Natural killer cell (primary cell): ENCODE measurements around the gene FER. TPM values are rescaled to one million over a fixed set of nuclear protein-coding genes. Genes with fewer than 3 reads are reported as not detected.

Experiments
- ATAC-seq, 3 donors: fragments of 150-1000 bp in 2 of 3; fragments of 200-7000 bp in 1 of 3; cut with Tn5 transposase; 1 replicate in 1 of 3; 2 replicates in 2 of 3; pipeline ENCODE4 v1.10.0; 2021; ENCODE audit warnings: mild to moderate bottlenecking in 2 of 3, moderate library complexity in 2 of 3
- DNase-seq, 2 donors: peaks; one replicate each; pipeline versions ENCODE4 v3.0.0 to v3.0.0-alpha.2; 2013 to 2021; ENCODE audit warnings: mixed read lengths in 1 of 2
- H3K27ac ChIP-seq: one replicate; pipeline ENCODE4 v1.5.1; 2013; ENCODE audit warnings: mild to moderate bottlenecking, low read length
- H3K27me3 ChIP-seq: one replicate; pipeline ENCODE4 v1.6.1; 2013; ENCODE audit warnings: low read length; ENCODE audit not compliant: control insufficient read depth, insufficient read depth
- H3K36me3 ChIP-seq: one replicate; pipeline ENCODE4 v1.6.1; 2013; ENCODE audit warnings: low read length; ENCODE audit not compliant: control insufficient read depth, insufficient read depth
- H3K4me1 ChIP-seq: one replicate; pipeline ENCODE4 v1.6.1; 2013; ENCODE audit warnings: low read length; ENCODE audit not compliant: control insufficient read depth, insufficient read depth
- H3K4me3 ChIP-seq: one replicate; pipeline ENCODE4 v1.5.1; 2013; ENCODE audit warnings: low read length
- H3K9me3 ChIP-seq: one replicate; pipeline ENCODE4 v1.6.1; 2013; ENCODE audit warnings: low read length; ENCODE audit not compliant: control insufficient read depth, insufficient read depth
- H3K27ac Mint-ChIP-seq, 2 donors: one replicate each; pipeline ENCODE4 v1.8.0; 2022; ENCODE audit warnings: mild to moderate bottlenecking in 2 of 2, mixed read lengths in 2 of 2, moderate library complexity in 1 of 2
- H3K27me3 Mint-ChIP-seq, 2 donors: one replicate each; pipeline ENCODE4 v1.8.0; 2022; ENCODE audit warnings: low read depth in 2 of 2, mixed read lengths in 2 of 2
- H3K36me3 Mint-ChIP-seq: one replicate; pipeline ENCODE4 v1.8.0; 2022; ENCODE audit warnings: mixed read lengths
- H3K4me1 Mint-ChIP-seq, 2 donors: one replicate each; pipeline ENCODE4 v1.8.0; 2022; ENCODE audit warnings: mixed read lengths in 2 of 2
- H3K4me3 Mint-ChIP-seq: one replicate; pipeline ENCODE4 v1.8.0; 2022; ENCODE audit warnings: mild to moderate bottlenecking, moderate library complexity, mixed read lengths
- H3K9me3 Mint-ChIP-seq, 2 donors: one replicate each; pipeline ENCODE4 v1.8.0; 2022; ENCODE audit warnings: mixed read lengths in 2 of 2
- CTCF ChIP-seq: fragments of 200-600 bp; IDR thresholded peaks from one replicate; pipeline ENCODE4 v1.8.0; 2022; ENCODE audit warnings: antibody characterized with exemption
- WGBS: methylation state at CpG from one replicate; pipeline ENCODE4 v1.1.7; 2013; ENCODE audit warnings: missing lambda C conversion rate; ENCODE audit not compliant: insufficient coverage; 5-methylcytosine and 5-hydroxymethylcytosine counted together
- intact Hi-C: fragments of 100-400 bp; cut with micrococcal nuclease; formaldehyde crosslinking; loops from one replicate; pipeline ENCODE4 v1.14.2; 2022
- total RNA-seq, 4 donors: library from RNA; stranded (reverse); fragments of 120-200 nt in 1 of 4; gene quantifications; one replicate each; pipeline versions ENCODE4 v1.2.3 to v1.2.4, GENCODE V29; 2013 to 2022

FER gene
- total RNA-seq, 3 donors from 2014 or later (not counting 1 experiment from before 2014, with no cell fraction given), result 17.3 to 25.2 (median 19.4) TPM

GRCh38 chr5:108703313-108703712 lies 44.4 kb upstream of the FER start:
- peak overlapping the region in 1 of 2 donors; percentile 50 for H3K27ac Mint-ChIP-seq
- ATAC-seq (peak; percentile 85 to 99 (median 95)), DNase-seq (peak in 1 of 2 donors; percentile 28)
- Histone ChIP-seq H3K4me3 (no peak overlapping the region), H3K36me3 (no peaks in the 10 kb centered on the region), H3K9me3 (no peaks in the 10 kb centered on the region), H3K27me3 (no peaks in the 10 kb centered on the region), H3K4me1 (no peaks in the 10 kb centered on the region), H3K27ac (no peak overlapping the region)
- peaks cover 12 to 13% of the 10 kb centered on the region in 2 donors for H3K4me1 Mint-ChIP-seq
- H3K9me3 Mint-ChIP-seq, result no peaks in the 10 kb centered on the region
- WGBS, result 42% methylated on average over 3 of the region's 5 CpGs
- no peaks in the 10 kb centered on the region for H3K36me3 Mint-ChIP-seq
- H3K4me3 Mint-ChIP-seq, result no peak overlapping the region
- peaks cover 0 to 2% of the 10 kb centered on the region in 2 donors for H3K27me3 Mint-ChIP-seq
- TF ChIP-seq CTCF, result no peak
- intact Hi-C loops, result loop anchor here (10.0 kb wide), 1 partner anchor 61 kb away; no protein-coding TSS in a partner anchor

GRCh38 chr5:108707141-108707540 lies 40.6 kb upstream of the FER start:
- Histone ChIP-seq H3K4me1 (no peaks in the 10 kb centered on the region), H3K36me3 (no peaks in the 10 kb centered on the region), H3K4me3 (no peak overlapping the region), H3K27ac (no peak overlapping the region), H3K9me3 (no peaks in the 10 kb centered on the region), H3K27me3 (no peaks in the 10 kb centered on the region)
- no peak for ATAC-seq
- Mint-ChIP-seq H3K9me3 (no peaks in the 10 kb centered on the region), H3K4me1 (peaks cover 12 to 13% of the 10 kb centered on the region in 2 donors), H3K27ac (no peak overlapping the region), H3K27me3 (peaks cover 6 to 29% of the 10 kb centered on the region in 2 donors), H3K36me3 (no peaks in the 10 kb centered on the region), H3K4me3 (no peak overlapping the region)
- no peak for TF ChIP-seq CTCF
- intact Hi-C loops, result loop anchor here (10.0 kb wide), 1 partner anchor 58 kb away; no protein-coding TSS in a partner anchor
- 94% methylated on average over 8 of the region's 8 CpGs for WGBS
- DNase-seq, result no peak

- Histone ChIP-seq H3K27me3 (peaks cover 5% of the 10 kb centered on the region), H3K9me3 (no peaks in the 10 kb centered on the region), H3K27ac (no peak overlapping the region), H3K36me3 (no peaks in the 10 kb centered on the region), H3K4me1 (no peaks in the 10 kb centered on the region), H3K4me3 (no peak overlapping the region)
- Mint-ChIP-seq H3K9me3 (no peaks in the 10 kb centered on the region), H3K27me3 (peaks cover 29 to 55% of the 10 kb centered on the region in 2 donors), H3K4me1 (no peaks in the 10 kb centered on the region), H3K36me3 (no peaks in the 10 kb centered on the region), H3K4me3 (no peak overlapping the region), H3K27ac (no peak overlapping the region)
- no peak for TF ChIP-seq CTCF
- ATAC-seq (no peak), DNase-seq (no peak)
- intact Hi-C loops, result no loop called here
- 95% methylated on average over 2 of the region's 3 CpGs for WGBS
Observed at GRCh38 chr5:108711898-108712297, 35.8 kb upstream of the FER start.

- no peak for DNase-seq
- Histone ChIP-seq H3K9me3 (no peaks in the 10 kb centered on the region), H3K27me3 (peaks cover 5% of the 10 kb centered on the region), H3K36me3 (no peaks in the 10 kb centered on the region), H3K4me1 (no peaks in the 10 kb centered on the region), H3K27ac (no peak overlapping the region), H3K4me3 (no peak overlapping the region)
- 77% methylated on average over 3 of the region's 3 CpGs for WGBS
- peaks cover 27 to 32% of the 10 kb centered on the region in 2 donors for H3K27me3 Mint-ChIP-seq
- no peaks in the 10 kb centered on the region for H3K4me1 Mint-ChIP-seq
- intact Hi-C loops, result no loop called here
- H3K9me3 Mint-ChIP-seq, result no peaks in the 10 kb centered on the region
- no peak for ATAC-seq
- TF ChIP-seq CTCF, result no peak
- no peak overlapping the region for H3K27ac Mint-ChIP-seq
- no peaks in the 10 kb centered on the region for H3K36me3 Mint-ChIP-seq
- H3K4me3 Mint-ChIP-seq, result no peak overlapping the region
Observed at GRCh38 chr5:108715408-108715807, 32.3 kb upstream of the FER start.
